ENCODE data around the gene ITPK1.

ITPK1 gene

GRCh38 chr14:93032421-93032936, 83.2 kb downstream of the ITPK1 start:
- H3K4me3 ChIP-seq (ENCODE audit: low read depth, low read length), result no peak overlapping the region
- TF ChIP-seq CTCF (IDR thresholded peaks at IDR 0.05; ENCODE audit: borderline replicate concordance, insufficient read depth, low read depth, low read length), result no peak

GRCh38 chr14:93031505-93032315, 84.0 kb downstream of the ITPK1 start:
- H3K4me3 ChIP-seq (ENCODE audit: low read depth, low read length), result no peak overlapping the region
- TF ChIP-seq CTCF (IDR thresholded peaks at IDR 0.05; ENCODE audit: borderline replicate concordance, insufficient read depth, low read depth, low read length), result no peak

GRCh38 chr14:93030761-93031160, 85.0 kb downstream of the ITPK1 start:
- H3K4me3 ChIP-seq (ENCODE audit: low read depth, low read length), result no peak overlapping the region
- no peak for TF ChIP-seq CTCF (IDR thresholded peaks at IDR 0.05; ENCODE audit: borderline replicate concordance, insufficient read depth, low read depth, low read length)

- TF ChIP-seq CTCF (IDR thresholded peaks at IDR 0.05; ENCODE audit: borderline replicate concordance, insufficient read depth, low read depth, low read length), result no peak
- H3K4me3 ChIP-seq (ENCODE audit: low read depth, low read length), result no peak overlapping the region
Observed at GRCh38 chr14:93029911-93030508, 85.7 kb downstream of the ITPK1 start.

- H3K4me3 ChIP-seq (ENCODE audit: low read depth, low read length), result no peak overlapping the region
- no peak for TF ChIP-seq CTCF (IDR thresholded peaks at IDR 0.05; ENCODE audit: borderline replicate concordance, insufficient read depth, low read depth, low read length)
Observed at GRCh38 chr14:93029417-93029816, 86.3 kb downstream of the ITPK1 start.

- no peak for TF ChIP-seq CTCF (IDR thresholded peaks at IDR 0.05; ENCODE audit: borderline replicate concordance, insufficient read depth, low read depth, low read length)
- no peak overlapping the region for H3K4me3 ChIP-seq (ENCODE audit: low read depth, low read length)
Observed at GRCh38 chr14:93028724-93029076, 87.0 kb downstream of the ITPK1 start.

Data from GM12875 (cell line).